PC-9 (cell line): ENCODE results near the gene NOXO1. TPM values are rescaled to one million over a fixed set of nuclear protein-coding genes. Genes with fewer than 3 reads are reported as not detected.

Source experiments
- BruUV-seq: library from RNA; stranded (reverse); fragments of 400-500 nt; replicated peaks from 2 replicates; lab custom pipeline; 2021; lab: Mats Ljungman, UMichigan
- CTCF ChIA-PET: fragments of 300-600 bp; sonication (Branson Sonifier 250); formaldehyde crosslinking; loops from one replicate; lab custom pipeline; 2022; ENCODE audit warnings: antibody characterized with exemption; lab: Charles Lee
- POLR2A ChIA-PET: fragments of 300-600 bp; sonication (Branson Sonifier 250); formaldehyde crosslinking; loops from one replicate; lab custom pipeline; 2022; ENCODE audit warnings: antibody characterized with exemption; ENCODE audit not compliant: unreplicated experiment; lab: Charles Lee
- DNase-seq, 2 experiments: peaks; one replicate each; pipeline versions ENCODE4 v3.0.0 to v3.0.0-alpha.2; 2015 to 2022; ENCODE audit warnings: mixed read lengths in 1 of 2
- H2AFZ ChIP-seq: fragments of 200-600 bp; sonication (generic); 2 replicates; pipeline ENCODE4 v1.8.1; 2017; ENCODE audit warnings: antibody characterized with exemption
- H3F3A ChIP-seq: fragments of 200-600 bp; sonication (generic); 2 replicates; pipeline ENCODE4 v1.8.1; 2017; ENCODE audit warnings: antibody characterized with exemption, mild to moderate bottlenecking, low read depth; ENCODE audit not compliant: insufficient read depth
- H3K27ac ChIP-seq: fragments of 200-600 bp; sonication (generic); 2 replicates; pipeline ENCODE4 v1.6.1; 2016; ENCODE audit warnings: mixed run types
- H3K27me3 ChIP-seq: fragments of 200-600 bp; sonication (generic); 2 replicates; pipeline ENCODE4 v1.6.1; 2016; ENCODE audit warnings: low read depth, mixed run types; ENCODE audit not compliant: insufficient read depth
- H3K36me3 ChIP-seq: fragments of 200-600 bp; sonication (generic); 2 replicates; pipeline ENCODE4 v1.6.1; 2016; ENCODE audit warnings: low read depth, mixed run types
- H3K4me1 ChIP-seq: fragments of 200-600 bp; sonication (generic); replicated peaks from 2 replicates; pipeline ENCODE4 v1.6.1; 2016; ENCODE audit warnings: mixed run types; ENCODE audit not compliant: insufficient read depth
- H3K4me2 ChIP-seq: fragments of 200-600 bp; sonication (generic); 2 replicates; pipeline ENCODE4 v1.6.1; 2017; ENCODE audit warnings: mixed run types
- H3K4me3 ChIP-seq: fragments of 200-600 bp; sonication (generic); 2 replicates; pipeline ENCODE4 v1.6.1; 2016; ENCODE audit warnings: mixed run types
- H3K79me2 ChIP-seq: fragments of 200-600 bp; sonication (generic); 2 replicates; pipeline ENCODE4 v1.6.1; 2017; ENCODE audit warnings: low read depth, mixed run types
- H3K9me2 ChIP-seq: fragments of 200-600 bp; sonication (generic); 2 replicates; pipeline ENCODE4 v1.8.1; 2017; ENCODE audit warnings: mild to moderate bottlenecking; ENCODE audit not compliant: insufficient read depth
- H3K9me3 ChIP-seq: fragments of 200-600 bp; sonication (generic); 2 replicates; pipeline ENCODE4 v1.8.1; 2016; ENCODE audit warnings: low read depth; ENCODE audit not compliant: insufficient read depth
- H4K20me1 ChIP-seq: fragments of 200-600 bp; sonication (generic); 2 replicates; pipeline ENCODE4 v1.8.1; 2017; ENCODE audit not compliant: insufficient read depth
- CTCF ChIP-seq: fragments of 200-600 bp; sonication (generic); conservative IDR thresholded peaks from 2 replicates; pipeline ENCODE4 v1.6.1; 2017; ENCODE audit warnings: mixed run types, antibody characterized with exemption, mild to moderate bottlenecking, moderate library complexity
- EZH2 ChIP-seq: fragments of 200-600 bp; sonication (generic); IDR thresholded peaks from 2 replicates; pipeline ENCODE4 v1.8.0; 2017; ENCODE audit warnings: antibody characterized with exemption, low read depth
- intact Hi-C: fragments of 100-400 bp; cut with micrococcal nuclease; formaldehyde crosslinking; loops from one replicate; pipeline ENCODE4 v1.10.0; 2022; ENCODE audit not compliant: unreplicated experiment
- total RNA-seq: library from RNA; stranded (reverse); gene quantifications from 2 replicates; pipeline ENCODE4 v1.2.3, GENCODE V29; 2021

NOXO1 gene
- total RNA-seq, 1 experiment from 2014 or later: 11.1 TPM

GRCh38 chr16:1961651-1962067 lies 19.6 kb downstream of the NOXO1 start:
- Histone ChIP-seq H3K4me2 (peak overlapping the region; percentile 92), H3K9me2 (no peaks in the 10 kb centered on the region), H3K4me3 (peak overlapping the region; percentile 39; the same call in 1 of the 2 replicates), H3K27ac (0 out of 2 replicates have a peak overlapping the region, but pooled peaks have one; percentile 94), H2AFZ (no peak overlapping the region), H3K4me1 (peaks cover 16% of the 10 kb centered on the region), H3F3A (peaks cover 47% of the 10 kb centered on the region), H3K9me3 (no peaks in the 10 kb centered on the region), H3K27me3 (no peaks in the 10 kb centered on the region), H3K79me2 (peaks cover 66% of the 10 kb centered on the region), H3K36me3 (peaks cover 22% of the 10 kb centered on the region), H4K20me1 (peaks cover 37% of the 10 kb centered on the region)
- intact Hi-C loops: loop anchor here (5.0 kb wide), 1 partner anchor 189 kb away; the partner anchor contains the start of genes EME2, MRPS34 and NME3
- BruUV-seq: no TSS peak
- ChIA-PET CTCF (no interaction called here), POLR2A (no interaction called here)
- no peak for DNase-seq
- TF ChIP-seq EZH2: no peak
- no peak for TF ChIP-seq CTCF

- H3K9me2 ChIP-seq: no peaks in the 10 kb centered on the region
- no peaks in the 10 kb centered on the region for H3K9me3 ChIP-seq
- no peak for TF ChIP-seq CTCF
- TF ChIP-seq EZH2: no peak
- peaks cover 15% of the 10 kb centered on the region for H3K4me1 ChIP-seq
- TSS peak; percentile 0 for BruUV-seq
- H4K20me1 ChIP-seq: peaks cover 37% of the 10 kb centered on the region
- CTCF ChIA-PET: interaction anchor here (0.6 to 0.7 kb wide), 2 partner anchors 32 to 712 kb away, joined by 3 to 4 read pairs; no protein-coding TSS in a partner anchor
- peaks cover 61% of the 10 kb centered on the region for H3K79me2 ChIP-seq
- peaks cover 22% of the 10 kb centered on the region for H3K36me3 ChIP-seq
- H3K27me3 ChIP-seq: no peaks in the 10 kb centered on the region
- POLR2A ChIA-PET: interaction anchor here (0.6 to 1.2 kb wide), 2 partner anchors 11 to 618 kb away, joined by 8 to 20 read pairs; partner anchors contain the start of gene TBL3
- H3K27ac ChIP-seq: peak overlapping the region; percentile 1
- peaks cover 47% of the 10 kb centered on the region for H3F3A ChIP-seq
- peak in 1 of 2 experiments; percentile 60 for DNase-seq
- peak overlapping the region; percentile 92 for H3K4me2 ChIP-seq
- intact Hi-C loops: loop anchor here (5.0 kb wide), 1 partner anchor 189 kb away; the partner anchor contains the start of genes EME2, MRPS34 and NME3
- H3K4me3 ChIP-seq: peak overlapping the region; percentile 95; the same call in 1 of the 2 replicates
- H2AFZ ChIP-seq: no peak overlapping the region
Observed at GRCh38 chr16:1960665-1961630, 20.3 kb downstream of the NOXO1 start.
